H1 (cell line): Measurements from ENCODE around the gene KDM6B. TPM values are rescaled to one million over a fixed set of nuclear protein-coding genes. Genes with fewer than 3 reads are reported as not detected.

Source experiments
- polyA plus RNA-seq, 7 experiments: library from polyadenylated mRNA; depleted of rRNA in 3 of 7; stranded (reverse) in 5 of 7; unstranded in 2 of 7; fragments of >200 nt in 5 of 7; fragments of 200-250 nt in 2 of 7; gene quantifications; 1 replicate in 5 of 7; 2 replicates in 1 of 7; 4 replicates in 1 of 7; pipeline versions ENCODE4 v1.2.1 to v1.2.3, GENCODE V29; 2011 to 2013; ENCODE audit warnings: missing spikeins in 2 of 7, mixed read lengths in 2 of 7
- total RNA-seq: library from RNA; stranded (reverse); fragmentation: NEBNext Ultra II Directional; extraction: Animal tissue kit (Norgen Biotek cat#: 25700); gene quantifications from 2 replicates; pipeline ENCODE4 v1.2.1, GENCODE V29; 2021
- TF ChIP-seq, protein P1 (sequence below): fragments of 300-600 bp; sonication (generic); IDR thresholded peaks from 2 replicates; pipeline ENCODE4 v1.7.1; 2012; ENCODE audit warnings: low read length, moderate library complexity, mild to moderate bottlenecking, inconsistent platforms; ENCODE audit not compliant: insufficient replicate concordance

Gene KDM6B
- total and polyA plus RNA-seq, 2 of the 8 experiments (the other 6 are each of a cell fraction or from before 2014, with no cell fraction given): 0.48 to 3.7 TPM

DNA sequence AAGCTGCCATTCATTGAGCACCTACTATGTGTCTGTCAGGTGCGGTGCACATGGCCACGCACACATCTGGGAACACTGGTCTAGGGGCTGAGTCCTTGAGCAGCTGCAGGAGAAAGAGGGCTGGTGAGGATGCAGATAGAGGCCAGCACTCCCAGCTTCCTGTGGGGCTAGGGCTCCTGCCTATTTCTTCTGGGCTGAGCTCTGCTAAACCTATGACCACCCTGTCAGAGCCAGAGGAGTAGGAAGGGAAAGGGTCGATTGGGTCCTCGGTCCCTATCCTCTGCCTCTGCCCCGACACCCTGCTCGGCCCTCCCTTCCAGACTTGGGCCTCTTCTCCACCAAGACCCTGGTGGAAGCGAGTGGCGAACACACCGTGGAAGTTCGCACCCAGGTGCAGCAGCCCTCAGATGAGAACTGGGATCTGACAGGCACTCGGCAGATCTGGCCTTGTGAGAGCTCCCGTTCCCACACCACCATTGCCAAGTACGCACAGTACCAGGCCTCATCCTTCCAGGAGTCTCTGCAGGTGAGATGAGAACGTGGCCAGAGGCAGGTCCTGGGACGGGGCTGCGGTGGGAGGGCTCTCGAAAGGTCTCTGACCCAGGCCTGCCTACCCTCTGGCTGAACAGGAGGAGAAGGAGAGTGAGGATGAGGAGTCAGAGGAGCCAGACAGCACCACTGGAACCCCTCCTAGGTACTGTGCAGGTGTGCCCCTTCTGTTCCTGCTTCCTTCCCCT is 16.9 kb downstream of the KDM6B start (continued):
- TF ChIP-seq, protein P1, sequence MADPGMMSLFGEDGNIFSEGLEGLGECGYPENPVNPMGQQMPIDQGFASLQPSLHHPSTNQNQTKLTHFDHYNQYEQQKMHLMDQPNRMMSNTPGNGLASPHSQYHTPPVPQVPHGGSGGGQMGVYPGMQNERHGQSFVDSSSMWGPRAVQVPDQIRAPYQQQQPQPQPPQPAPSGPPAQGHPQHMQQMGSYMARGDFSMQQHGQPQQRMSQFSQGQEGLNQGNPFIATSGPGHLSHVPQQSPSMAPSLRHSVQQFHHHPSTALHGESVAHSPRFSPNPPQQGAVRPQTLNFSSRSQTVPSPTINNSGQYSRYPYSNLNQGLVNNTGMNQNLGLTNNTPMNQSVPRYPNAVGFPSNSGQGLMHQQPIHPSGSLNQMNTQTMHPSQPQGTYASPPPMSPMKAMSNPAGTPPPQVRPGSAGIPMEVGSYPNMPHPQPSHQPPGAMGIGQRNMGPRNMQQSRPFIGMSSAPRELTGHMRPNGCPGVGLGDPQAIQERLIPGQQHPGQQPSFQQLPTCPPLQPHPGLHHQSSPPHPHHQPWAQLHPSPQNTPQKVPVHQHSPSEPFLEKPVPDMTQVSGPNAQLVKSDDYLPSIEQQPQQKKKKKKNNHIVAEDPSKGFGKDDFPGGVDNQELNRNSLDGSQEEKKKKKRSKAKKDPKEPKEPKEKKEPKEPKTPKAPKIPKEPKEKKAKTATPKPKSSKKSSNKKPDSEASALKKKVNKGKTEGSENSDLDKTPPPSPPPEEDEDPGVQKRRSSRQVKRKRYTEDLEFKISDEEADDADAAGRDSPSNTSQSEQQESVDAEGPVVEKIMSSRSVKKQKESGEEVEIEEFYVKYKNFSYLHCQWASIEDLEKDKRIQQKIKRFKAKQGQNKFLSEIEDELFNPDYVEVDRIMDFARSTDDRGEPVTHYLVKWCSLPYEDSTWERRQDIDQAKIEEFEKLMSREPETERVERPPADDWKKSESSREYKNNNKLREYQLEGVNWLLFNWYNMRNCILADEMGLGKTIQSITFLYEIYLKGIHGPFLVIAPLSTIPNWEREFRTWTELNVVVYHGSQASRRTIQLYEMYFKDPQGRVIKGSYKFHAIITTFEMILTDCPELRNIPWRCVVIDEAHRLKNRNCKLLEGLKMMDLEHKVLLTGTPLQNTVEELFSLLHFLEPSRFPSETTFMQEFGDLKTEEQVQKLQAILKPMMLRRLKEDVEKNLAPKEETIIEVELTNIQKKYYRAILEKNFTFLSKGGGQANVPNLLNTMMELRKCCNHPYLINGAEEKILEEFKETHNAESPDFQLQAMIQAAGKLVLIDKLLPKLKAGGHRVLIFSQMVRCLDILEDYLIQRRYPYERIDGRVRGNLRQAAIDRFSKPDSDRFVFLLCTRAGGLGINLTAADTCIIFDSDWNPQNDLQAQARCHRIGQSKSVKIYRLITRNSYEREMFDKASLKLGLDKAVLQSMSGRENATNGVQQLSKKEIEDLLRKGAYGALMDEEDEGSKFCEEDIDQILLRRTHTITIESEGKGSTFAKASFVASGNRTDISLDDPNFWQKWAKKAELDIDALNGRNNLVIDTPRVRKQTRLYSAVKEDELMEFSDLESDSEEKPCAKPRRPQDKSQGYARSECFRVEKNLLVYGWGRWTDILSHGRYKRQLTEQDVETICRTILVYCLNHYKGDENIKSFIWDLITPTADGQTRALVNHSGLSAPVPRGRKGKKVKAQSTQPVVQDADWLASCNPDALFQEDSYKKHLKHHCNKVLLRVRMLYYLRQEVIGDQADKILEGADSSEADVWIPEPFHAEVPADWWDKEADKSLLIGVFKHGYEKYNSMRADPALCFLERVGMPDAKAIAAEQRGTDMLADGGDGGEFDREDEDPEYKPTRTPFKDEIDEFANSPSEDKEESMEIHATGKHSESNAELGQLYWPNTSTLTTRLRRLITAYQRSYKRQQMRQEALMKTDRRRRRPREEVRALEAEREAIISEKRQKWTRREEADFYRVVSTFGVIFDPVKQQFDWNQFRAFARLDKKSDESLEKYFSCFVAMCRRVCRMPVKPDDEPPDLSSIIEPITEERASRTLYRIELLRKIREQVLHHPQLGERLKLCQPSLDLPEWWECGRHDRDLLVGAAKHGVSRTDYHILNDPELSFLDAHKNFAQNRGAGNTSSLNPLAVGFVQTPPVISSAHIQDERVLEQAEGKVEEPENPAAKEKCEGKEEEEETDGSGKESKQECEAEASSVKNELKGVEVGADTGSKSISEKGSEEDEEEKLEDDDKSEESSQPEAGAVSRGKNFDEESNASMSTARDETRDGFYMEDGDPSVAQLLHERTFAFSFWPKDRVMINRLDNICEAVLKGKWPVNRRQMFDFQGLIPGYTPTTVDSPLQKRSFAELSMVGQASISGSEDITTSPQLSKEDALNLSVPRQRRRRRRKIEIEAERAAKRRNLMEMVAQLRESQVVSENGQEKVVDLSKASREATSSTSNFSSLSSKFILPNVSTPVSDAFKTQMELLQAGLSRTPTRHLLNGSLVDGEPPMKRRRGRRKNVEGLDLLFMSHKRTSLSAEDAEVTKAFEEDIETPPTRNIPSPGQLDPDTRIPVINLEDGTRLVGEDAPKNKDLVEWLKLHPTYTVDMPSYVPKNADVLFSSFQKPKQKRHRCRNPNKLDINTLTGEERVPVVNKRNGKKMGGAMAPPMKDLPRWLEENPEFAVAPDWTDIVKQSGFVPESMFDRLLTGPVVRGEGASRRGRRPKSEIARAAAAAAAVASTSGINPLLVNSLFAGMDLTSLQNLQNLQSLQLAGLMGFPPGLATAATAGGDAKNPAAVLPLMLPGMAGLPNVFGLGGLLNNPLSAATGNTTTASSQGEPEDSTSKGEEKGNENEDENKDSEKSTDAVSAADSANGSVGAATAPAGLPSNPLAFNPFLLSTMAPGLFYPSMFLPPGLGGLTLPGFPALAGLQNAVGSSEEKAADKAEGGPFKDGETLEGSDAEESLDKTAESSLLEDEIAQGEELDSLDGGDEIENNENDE: no peak
